Activated CD8-positive, alpha-beta T cell treated with anti-CD3 and anti-CD28 coated beads for 36 hours (primary cell): Measurements from ENCODE around the gene NGDN. TPM values are rescaled to one million over a fixed set of nuclear protein-coding genes. Genes with fewer than 3 reads are reported as not detected.

Source experiments
- ATAC-seq: fragments of 200-7000 bp; cut with Tn5 transposase; one replicate; pipeline ENCODE4 v1.10.0; 2021; ENCODE audit warnings: mild to moderate bottlenecking, moderate library complexity
- CTCF ChIA-PET: fragments of 350-600 bp; sonication (Branson Sonifier 250); formaldehyde crosslinking; loops from one replicate; lab custom pipeline; 2021; ENCODE audit warnings: antibody characterized with exemption; lab: Charles Lee
- POLR2A ChIA-PET: fragments of 350-600 bp; sonication (Branson Sonifier 250); formaldehyde crosslinking; loops from one replicate; lab custom pipeline; 2021; ENCODE audit warnings: antibody characterized with exemption; lab: Charles Lee
- DNase-seq: peaks from one replicate; pipeline ENCODE4 v3.0.0-alpha.2; 2020
- H3K27ac Mint-ChIP-seq: one replicate; pipeline ENCODE4 v1.8.0; 2021; ENCODE audit warnings: mild to moderate bottlenecking, mixed read lengths
- H3K27me3 Mint-ChIP-seq: one replicate; pipeline ENCODE4 v1.8.0; 2021; ENCODE audit warnings: mixed read lengths
- H3K36me3 Mint-ChIP-seq: one replicate; pipeline ENCODE4 v1.8.0; 2021; ENCODE audit warnings: low read depth, mixed read lengths
- H3K4me1 Mint-ChIP-seq: one replicate; pipeline ENCODE4 v1.8.0; 2021; ENCODE audit warnings: low read depth, mixed read lengths
- H3K4me3 Mint-ChIP-seq: one replicate; pipeline ENCODE4 v1.8.0; 2021; ENCODE audit warnings: mild to moderate bottlenecking, moderate library complexity, mixed read lengths
- H3K9me3 Mint-ChIP-seq: one replicate; pipeline ENCODE4 v1.8.0; 2021; ENCODE audit warnings: mixed read lengths
- intact Hi-C: fragments of 100-400 bp; cut with micrococcal nuclease; formaldehyde crosslinking; loops from one replicate; pipeline ENCODE4 v1.10.0; 2022
- total RNA-seq, 2 experiments: library from RNA; stranded (reverse); gene quantifications; one replicate each; pipeline ENCODE4 v1.2.3, GENCODE V29; 2021
- TF ChIP-seq, protein P1 (sequence below): fragments of 200-600 bp; IDR thresholded peaks from one replicate; pipeline ENCODE4 v1.8.0; 2022; ENCODE audit warnings: antibody characterized with exemption, mild to moderate bottlenecking

Gene NGDN
- total RNA-seq, 2 experiments from 2014 or later = 50.9 to 57.4 TPM

DNA sequence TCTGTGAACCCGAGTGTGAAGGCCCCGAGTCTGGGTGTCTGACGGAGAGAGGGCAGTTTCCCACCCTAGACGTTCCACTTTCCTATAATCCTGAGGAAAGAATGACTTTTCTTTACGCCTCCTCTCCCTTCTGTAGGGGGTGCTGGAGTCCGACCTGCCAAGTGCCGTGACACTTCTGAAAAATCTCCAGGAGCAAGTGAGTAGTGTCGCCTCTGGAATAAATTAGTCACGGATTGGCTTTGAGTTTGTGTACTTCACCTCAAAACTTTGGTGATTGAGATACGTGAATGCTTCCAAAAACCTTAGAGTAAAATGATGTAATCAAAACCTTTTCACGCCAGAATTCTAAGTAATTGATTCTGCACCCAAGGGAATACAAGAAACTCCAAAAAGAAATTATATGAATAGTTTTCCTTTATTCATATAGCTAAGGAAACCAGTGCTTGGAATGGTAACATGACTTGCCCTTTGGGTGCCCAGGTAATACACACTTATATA lies 452 bp downstream of the NGDN start:
- ATAC-seq (peak; percentile 6), DNase-seq (no peak)
- intact Hi-C loops = loop anchor here (2.0 kb wide), 1 partner anchor 147 kb away; no protein-coding TSS in a partner anchor
- ChIA-PET CTCF (interaction anchor here (1.1 to 2.1 kb wide), 4 partner anchors 8 to 349 kb away, joined by 3 to 6 read pairs (median 4); no protein-coding TSS in a partner anchor), POLR2A (interaction anchor here (1.1 kb wide), 2 partner anchors 52 to 68 kb away, joined by 3 read pairs; no protein-coding TSS in a partner anchor)
- Mint-ChIP-seq H3K4me1 (peaks cover 17% of the 10 kb centered on the region), H3K36me3 (peaks cover 16% of the 10 kb centered on the region), H3K9me3 (peaks cover 2% of the 10 kb centered on the region), H3K27me3 (no peaks in the 10 kb centered on the region), H3K27ac (no peak overlapping the region), H3K4me3 (no peak overlapping the region)
- TF ChIP-seq, protein P1, sequence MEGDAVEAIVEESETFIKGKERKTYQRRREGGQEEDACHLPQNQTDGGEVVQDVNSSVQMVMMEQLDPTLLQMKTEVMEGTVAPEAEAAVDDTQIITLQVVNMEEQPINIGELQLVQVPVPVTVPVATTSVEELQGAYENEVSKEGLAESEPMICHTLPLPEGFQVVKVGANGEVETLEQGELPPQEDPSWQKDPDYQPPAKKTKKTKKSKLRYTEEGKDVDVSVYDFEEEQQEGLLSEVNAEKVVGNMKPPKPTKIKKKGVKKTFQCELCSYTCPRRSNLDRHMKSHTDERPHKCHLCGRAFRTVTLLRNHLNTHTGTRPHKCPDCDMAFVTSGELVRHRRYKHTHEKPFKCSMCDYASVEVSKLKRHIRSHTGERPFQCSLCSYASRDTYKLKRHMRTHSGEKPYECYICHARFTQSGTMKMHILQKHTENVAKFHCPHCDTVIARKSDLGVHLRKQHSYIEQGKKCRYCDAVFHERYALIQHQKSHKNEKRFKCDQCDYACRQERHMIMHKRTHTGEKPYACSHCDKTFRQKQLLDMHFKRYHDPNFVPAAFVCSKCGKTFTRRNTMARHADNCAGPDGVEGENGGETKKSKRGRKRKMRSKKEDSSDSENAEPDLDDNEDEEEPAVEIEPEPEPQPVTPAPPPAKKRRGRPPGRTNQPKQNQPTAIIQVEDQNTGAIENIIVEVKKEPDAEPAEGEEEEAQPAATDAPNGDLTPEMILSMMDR = no peak

DNA sequence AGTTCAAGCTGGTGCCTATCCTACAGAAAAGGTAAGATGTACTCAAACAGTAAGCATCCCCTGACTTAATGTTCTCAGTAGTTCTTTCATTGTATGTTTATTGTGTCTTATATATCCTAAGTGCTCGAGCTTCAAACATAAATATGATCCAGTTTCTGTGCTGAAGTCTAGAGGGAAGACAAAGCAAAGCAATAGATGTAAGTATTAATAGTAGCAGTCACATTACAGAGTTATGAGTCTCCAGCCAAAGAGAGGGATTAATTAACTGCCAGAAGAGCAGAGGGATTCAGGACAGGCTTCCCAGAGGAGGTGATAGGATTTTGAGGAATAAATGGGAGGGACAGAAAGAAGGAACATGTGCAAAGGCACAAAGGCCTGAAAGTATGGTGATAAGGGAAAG lies 1.4 kb downstream of the NGDN start:
- peaks cover 19% of the 10 kb centered on the region for H3K36me3 Mint-ChIP-seq
- ChIA-PET CTCF (interaction anchor here (1.8 to 2.1 kb wide), 3 partner anchors 8 to 350 kb away, joined by 4 to 6 read pairs (median 4); no protein-coding TSS in a partner anchor), POLR2A (interaction anchor here (0.9 kb wide), 1 partner anchor 9 kb away, joined by 3 read pairs; no protein-coding TSS in a partner anchor)
- H3K27ac Mint-ChIP-seq = no peak overlapping the region
- no peaks in the 10 kb centered on the region for H3K27me3 Mint-ChIP-seq
- ATAC-seq (no peak), DNase-seq (no peak)
- intact Hi-C loops = no loop called here
- H3K9me3 Mint-ChIP-seq = peaks cover 2% of the 10 kb centered on the region
- no peak overlapping the region for H3K4me3 Mint-ChIP-seq
- TF ChIP-seq, protein P1 = no peak
- peaks cover 17% of the 10 kb centered on the region for H3K4me1 Mint-ChIP-seq

DNA sequence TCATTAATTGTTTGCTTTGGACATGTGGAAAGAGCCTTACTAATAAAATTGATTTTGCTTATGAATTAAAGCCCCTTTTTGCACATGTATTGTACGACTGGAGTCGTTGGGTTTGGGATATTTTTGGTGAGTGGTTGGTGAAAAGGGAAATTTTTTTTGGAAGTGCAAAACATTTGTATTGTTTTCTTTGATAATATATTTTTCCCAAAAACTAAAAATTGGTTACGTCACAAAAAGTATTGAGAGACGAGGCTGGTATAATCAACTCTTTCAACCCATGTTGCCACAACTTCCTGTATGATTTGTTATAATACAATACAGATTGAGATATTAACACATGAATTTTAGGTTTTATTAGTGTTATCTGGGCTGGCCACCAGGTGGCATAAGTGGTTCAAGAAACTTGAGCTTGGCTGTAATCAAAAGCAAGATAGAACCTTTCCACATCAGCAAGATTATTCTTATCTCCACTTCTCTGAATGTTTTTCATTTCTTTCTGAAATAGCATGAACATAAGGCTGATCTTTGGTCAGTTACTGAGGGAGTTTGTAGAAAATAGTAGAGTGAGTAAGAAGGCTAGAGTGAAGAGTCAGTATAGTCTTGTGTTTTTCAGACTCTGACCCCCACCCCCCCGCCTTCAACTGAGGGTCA lies 8.7 kb downstream of the NGDN start:
- H3K36me3 Mint-ChIP-seq = peaks cover 32% of the 10 kb centered on the region
- H3K4me3 Mint-ChIP-seq = no peak overlapping the region
- ChIA-PET CTCF (interaction anchor here (0.6 to 12.7 kb wide), 26 partner anchors 8 to 401 kb away, joined by 3 to 291 read pairs (median 4); partner anchors contain the start of genes AP1G2, NGDN, THTPA and ZFHX2), POLR2A (interaction anchor here (0.6 to 1.5 kb wide), 7 partner anchors 56 to 384 kb away, joined by 3 to 7 read pairs (median 3); partner anchors contain the start of genes ACIN1, AP1G2 and ZFHX2)
- DNase-seq (peak; percentile 81), ATAC-seq (peak; percentile 76)
- no peak overlapping the region for H3K27ac Mint-ChIP-seq
- TF ChIP-seq, protein P1 = peak; percentile 71
- H3K9me3 Mint-ChIP-seq = no peaks in the 10 kb centered on the region
- peaks cover 4% of the 10 kb centered on the region for H3K4me1 Mint-ChIP-seq
- intact Hi-C loops = loop anchor here (2.0 kb wide), 1 partner anchor 81 kb away; no protein-coding TSS in a partner anchor
- no peaks in the 10 kb centered on the region for H3K27me3 Mint-ChIP-seq

DNA sequence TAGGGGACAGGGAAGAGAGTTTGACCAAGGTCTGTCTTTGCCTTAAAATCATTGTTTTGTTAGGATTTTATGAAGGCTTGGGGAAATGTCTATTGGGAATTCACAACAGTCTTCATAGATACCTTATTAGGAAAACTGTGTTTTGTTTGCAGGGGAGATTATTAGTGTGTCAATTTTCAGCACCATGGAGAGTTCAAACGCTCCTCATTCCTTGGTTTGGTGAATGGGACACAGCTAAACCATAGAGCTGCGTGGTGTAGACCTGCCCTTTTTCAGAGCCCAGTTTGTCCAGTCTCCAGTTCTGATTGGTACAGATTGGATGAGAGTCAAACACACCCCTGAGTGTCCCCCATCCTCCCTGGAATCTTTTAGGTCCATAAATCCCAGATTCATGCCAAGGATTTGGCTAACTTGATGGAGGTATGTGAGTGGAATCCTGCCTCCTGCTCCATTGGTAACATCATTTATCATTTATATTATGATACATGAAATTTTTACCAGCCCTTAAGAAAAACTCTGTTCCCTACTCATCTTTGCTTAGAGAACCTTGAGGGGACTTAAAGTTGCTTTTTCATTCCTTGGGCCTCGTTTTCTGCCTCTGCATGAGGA lies 12.0 kb downstream of the NGDN start:
- Mint-ChIP-seq H3K36me3 (peaks cover 19% of the 10 kb centered on the region), H3K27ac (no peak overlapping the region)

More for the DNA sequence above, 12.0 kb downstream of the NGDN start:
- no peaks in the 10 kb centered on the region for H3K9me3 Mint-ChIP-seq
- H3K4me1 Mint-ChIP-seq = peaks cover 3% of the 10 kb centered on the region
- no peak for DNase-seq
- TF ChIP-seq, protein P1 = no peak
- POLR2A ChIA-PET = interaction anchor here (0.6 to 0.7 kb wide), 2 partner anchors 70 to 85 kb away, joined by 3 read pairs; partner anchors contain the start of gene ZFHX2
- H3K4me3 Mint-ChIP-seq = no peak overlapping the region
- no peaks in the 10 kb centered on the region for H3K27me3 Mint-ChIP-seq
- no peak for ATAC-seq
- intact Hi-C loops = no loop called here
- CTCF ChIA-PET = interaction anchor here (1.4 to 12.7 kb wide), 5 partner anchors 42 to 150 kb away, joined by 3 to 291 read pairs (median 5); partner anchors contain the start of genes THTPA and ZFHX2
